Fibroblast of peridontal ligament (primary cell): Measurements from ENCODE around the gene NDUFA5.
A peak's percentile ranks its signal among the peaks of the same experiment; 100 is the strongest.

Experiments used
- DNase-seq: peaks from one replicate; pipeline ENCODE4 v3.0.0-alpha.2; 2010; ENCODE audit errors: extremely low read depth

The NDUFA5 gene

DNA sequence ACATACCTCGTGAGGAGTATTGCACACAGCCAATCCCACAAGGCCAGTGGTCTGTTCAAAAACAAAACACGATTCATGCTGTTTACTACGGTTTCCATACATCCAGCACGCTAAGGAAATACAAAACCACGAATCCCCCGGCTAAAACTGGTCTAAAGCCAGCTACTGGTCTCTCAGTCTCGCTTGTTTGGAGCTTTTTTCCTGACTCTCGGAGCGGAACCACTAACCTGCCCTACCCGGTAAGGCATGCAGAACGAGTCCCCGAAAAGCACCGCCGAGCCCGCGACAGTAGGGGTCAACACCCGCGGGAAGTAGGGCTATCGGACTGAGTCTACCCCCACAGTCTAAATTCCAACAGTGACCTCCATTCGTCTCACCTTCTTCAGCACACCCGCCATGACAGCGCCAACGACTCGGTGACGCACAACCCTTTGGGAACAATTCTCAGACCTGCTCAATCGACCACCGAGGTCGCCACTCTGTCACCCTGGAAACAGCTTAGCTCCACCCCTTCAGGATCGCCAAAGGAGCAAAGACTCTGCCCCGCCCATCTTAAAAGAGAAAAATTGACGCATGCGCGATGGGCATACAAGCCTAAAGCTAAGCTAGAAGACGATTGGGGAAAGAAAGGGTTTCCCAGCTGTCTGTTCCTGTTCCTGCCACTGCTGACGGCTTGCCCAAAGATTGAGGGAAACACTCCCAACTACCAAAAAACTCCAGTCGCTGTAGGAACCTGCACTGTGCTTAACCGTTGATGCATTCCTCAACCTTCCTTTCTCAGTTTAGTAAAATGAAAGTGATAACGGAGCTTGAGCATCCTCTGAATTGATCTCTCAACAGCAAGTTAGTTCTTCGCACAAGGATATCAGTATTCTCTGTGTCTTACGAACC lies at the start of gene NDUFA5:
Gene NDUFA5, minus strand, starts transcription at position 421 of the 891 bp plus-strand sequence. Its CDS starts 23 bp downstream, at position 398.
- DNase-seq, result peak; percentile 100

DNA sequence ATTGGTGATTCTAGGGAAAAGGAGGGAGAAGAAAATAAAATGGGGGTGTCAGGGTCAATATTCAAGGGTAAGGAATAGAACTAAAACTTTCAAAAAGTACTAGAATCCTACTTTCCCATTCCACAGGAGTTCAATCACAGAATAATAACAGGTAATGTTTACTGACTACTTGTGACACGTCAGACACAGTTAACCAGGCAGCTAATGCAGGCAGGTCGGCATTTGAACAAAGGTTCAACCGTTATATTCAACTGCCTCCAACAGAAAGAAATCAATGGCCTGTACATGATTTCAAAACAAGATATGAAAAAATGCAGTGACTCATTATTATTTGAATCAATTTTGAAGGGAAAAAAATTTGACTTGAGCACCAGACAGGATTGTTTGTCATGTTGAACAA lies 47.1 kb upstream of the NDUFA5 start:
- DNase-seq, result no peak

- no peak for DNase-seq
These were observed 45.0 kb upstream of the NDUFA5 start for GRCh38 chr7:123602648-123603047.

- DNase-seq, result no peak
These were observed 43.9 kb upstream of the NDUFA5 start, which contains the start of gene ASB15 for GRCh38 chr7:123601530-123601929. TSS of gene ASB15 (plus strand) at chr7:123601821. CDS start at chr7:123614503, 12,682 bp downstream.

DNA sequence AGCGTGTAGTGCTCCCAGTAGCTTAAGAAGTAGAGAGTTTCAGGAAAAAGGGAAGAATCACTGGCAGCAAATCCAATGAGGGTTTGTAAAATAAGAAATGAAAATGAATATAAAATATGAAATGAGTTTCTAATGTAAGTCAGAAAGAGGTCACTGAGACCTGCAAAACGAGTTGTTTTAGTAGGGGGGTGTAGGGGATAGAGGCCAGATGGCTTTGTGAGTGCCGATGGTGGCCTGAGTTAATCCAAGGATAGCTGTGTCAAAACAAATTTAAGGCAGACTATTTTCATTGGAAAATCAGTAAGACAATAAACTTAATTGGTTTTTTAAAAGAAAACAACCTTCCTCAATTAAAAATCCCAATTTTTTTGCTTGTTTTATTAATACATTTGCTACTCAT lies 43.3 kb upstream of the NDUFA5 start:
- no peak for DNase-seq

- DNase-seq, result no peak
These were observed 42.1 kb upstream of the NDUFA5 start for GRCh38 chr7:123599766-123600165.

DNA sequence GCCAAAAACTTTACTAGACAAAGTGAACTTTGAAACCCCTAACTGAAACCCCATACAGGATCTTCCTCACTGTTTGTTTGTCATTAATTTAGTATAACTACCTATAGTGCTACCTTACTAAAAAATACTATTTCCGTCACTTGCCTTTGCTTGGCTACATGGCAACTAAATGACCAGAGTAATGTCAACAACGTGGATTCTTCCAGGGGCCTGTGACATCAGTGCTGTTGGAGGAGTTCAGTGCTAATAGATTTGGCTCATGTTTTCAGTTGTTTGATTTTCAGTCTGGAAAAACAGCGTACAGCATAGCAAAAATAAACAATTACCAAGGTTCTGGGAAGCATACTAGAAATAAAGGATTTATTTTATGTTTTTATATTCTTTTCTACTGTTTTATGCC lies 41.0 kb upstream of the NDUFA5 start:
- DNase-seq, result no peak

- no peak for DNase-seq
These were observed 37.2 kb upstream of the NDUFA5 start for GRCh38 chr7:123594813-123595241.

DNA sequence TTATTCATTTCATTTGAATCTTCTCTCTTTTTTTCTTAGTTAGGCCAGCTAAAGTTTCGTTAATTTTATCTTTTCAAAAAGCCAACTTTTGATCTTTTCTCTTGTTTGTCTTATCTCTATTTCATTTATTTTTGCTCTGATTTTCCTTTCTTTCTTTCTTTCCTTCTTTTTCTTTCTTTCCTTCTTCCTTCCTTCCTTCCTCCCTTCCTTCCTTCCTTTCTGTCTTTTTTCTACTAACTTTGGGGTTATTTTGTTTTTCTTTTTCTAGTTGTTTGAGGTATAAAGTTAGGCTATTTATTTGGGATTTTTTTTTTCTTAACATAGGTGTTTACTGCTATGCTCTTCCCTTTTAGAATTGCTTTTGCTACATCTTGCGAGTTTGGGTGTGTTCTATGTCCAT lies 30.8 kb upstream of the NDUFA5 start:
- no peak for DNase-seq

DNA sequence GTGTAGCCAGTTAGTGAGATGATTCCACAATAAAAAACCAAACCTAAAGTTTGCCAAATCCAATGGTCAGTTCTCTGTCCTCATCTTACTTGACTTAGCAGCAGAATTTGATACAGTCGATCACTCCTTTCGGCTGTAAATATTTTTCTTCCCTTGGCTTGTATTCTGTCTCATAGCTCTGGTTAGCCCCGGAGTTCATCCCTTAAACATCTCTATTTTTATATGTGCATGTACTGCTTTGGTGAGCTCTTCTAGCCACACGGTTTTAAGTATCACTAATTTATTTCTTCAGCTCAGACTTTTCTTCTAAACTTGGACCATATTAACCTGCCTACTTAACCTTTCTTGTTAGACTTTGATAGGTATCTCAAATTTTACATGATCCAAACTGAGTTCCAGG lies 26.2 kb upstream of the NDUFA5 start:
- DNase-seq, result no peak

DNA sequence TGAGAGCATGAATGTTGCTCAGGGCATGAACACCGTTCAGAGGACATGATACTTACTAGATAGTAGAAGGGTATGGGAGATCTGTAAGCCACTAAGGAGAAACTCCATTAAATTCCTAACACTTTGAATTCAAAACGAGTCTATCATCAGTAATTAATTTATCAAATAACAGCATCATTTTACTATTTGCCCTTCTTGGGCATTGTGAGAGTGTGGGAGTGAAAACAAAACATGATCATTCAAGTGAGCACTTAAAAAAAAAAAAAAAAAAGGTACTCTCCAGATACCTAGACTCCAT lies 23.5 kb upstream of the NDUFA5 start:
- DNase-seq, result no peak

- peak; percentile 55 for DNase-seq
These were observed 23.0 kb upstream of the NDUFA5 start for GRCh38 chr7:123580406-123581161.

DNA sequence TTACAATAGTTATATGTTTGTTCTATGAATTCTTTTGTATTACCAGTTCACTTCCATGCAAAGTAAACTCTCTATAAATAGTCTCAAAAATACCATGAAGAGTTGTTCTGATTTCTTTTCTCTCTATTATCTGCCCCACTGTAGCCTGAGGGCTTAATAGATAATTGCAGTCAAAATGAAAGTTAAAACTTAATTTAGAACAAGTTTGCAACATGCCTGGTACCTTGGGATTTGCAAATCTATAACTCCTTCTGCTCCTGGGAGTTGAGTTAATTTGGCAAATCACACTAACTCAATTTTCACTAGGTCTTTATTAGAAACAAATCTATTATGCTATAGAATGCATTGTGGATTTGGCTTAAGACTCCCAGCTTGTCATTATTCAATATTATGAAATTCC lies 21.8 kb upstream of the NDUFA5 start:
- no peak for DNase-seq

- no peak for DNase-seq
These were observed 16.4 kb upstream of the NDUFA5 start for GRCh38 chr7:123573896-123574467.

GRCh38 chr7:123573341-123573740 lies 15.7 kb upstream of the NDUFA5 start:
- no peak for DNase-seq

- no peak for DNase-seq
These were observed 14.1 kb upstream of the NDUFA5 start for GRCh38 chr7:123571684-123572083.

- DNase-seq, result no peak
These were observed 13.6 kb upstream of the NDUFA5 start for GRCh38 chr7:123571187-123571586.

- no peak for DNase-seq
These were observed 13.0 kb upstream of the NDUFA5 start for GRCh38 chr7:123570390-123571182.

- DNase-seq, result no peak
These were observed 11.9 kb upstream of the NDUFA5 start for GRCh38 chr7:123569352-123570010.

DNA sequence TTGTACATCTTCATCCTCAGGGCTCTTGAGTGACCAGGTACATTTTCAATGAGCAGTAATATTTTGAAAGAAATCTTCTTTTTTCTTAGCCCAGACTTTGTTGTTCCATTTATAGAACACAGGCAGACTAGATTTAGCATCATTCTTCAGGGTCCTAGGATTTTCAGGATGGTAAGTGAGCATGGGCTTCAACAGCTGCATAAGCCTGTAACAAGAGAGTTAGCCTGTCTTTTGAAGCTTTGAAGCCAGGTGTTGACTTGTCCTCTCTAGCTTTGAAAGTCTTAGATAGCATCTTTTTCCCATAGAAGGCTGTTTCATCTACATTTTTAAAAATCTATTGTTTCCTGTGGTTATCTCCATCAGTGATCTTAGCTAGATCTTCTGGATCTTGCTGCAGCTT lies 4.5 kb upstream of the NDUFA5 start:
- DNase-seq, result no peak

GRCh38 chr7:123558289-123558874 lies 764 bp upstream of the NDUFA5 start:
- no peak for DNase-seq
